Pulmonary artery endothelial cell (primary cell): ENCODE measurements around the gene GAST. TPM values are rescaled to one million over a fixed set of nuclear protein-coding genes. Genes with fewer than 3 reads are reported as not detected.
"Not testable (repeated sequence)": the region's sequence is repeated elsewhere in the genome, so short reads cannot be mapped to it uniquely, and the experiment has no call there.

Source experiments
- DNase-seq: peaks from one replicate; pipeline ENCODE4 v3.0.0-alpha.2; 2011; ENCODE audit warnings: low read depth, low spot score
- total RNA-seq: library from RNA; depleted of rRNA; stranded (reverse); fragments of >200 nt; gene quantifications from 2 replicates; pipeline ENCODE4 v1.2.3, GENCODE V29; 2014

Gene GAST
- total RNA-seq, 1 donor from 2014 or later = not detected

GRCh38 chr17:41683441-41684007 is 28.6 kb upstream of the GAST start:
- no peak for DNase-seq

- DNase-seq = no peak
Observed at GRCh38 chr17:41684035-41684434, 28.1 kb upstream of the GAST start.

- not testable (repeated sequence) for DNase-seq
Observed at GRCh38 chr17:41685753-41686152, 26.4 kb upstream of the GAST start.

- DNase-seq = no peak
Observed at GRCh38 chr17:41686281-41686680, 25.9 kb upstream of the GAST start.

- DNase-seq = no peak
Observed at GRCh38 chr17:41687828-41688640, 24.1 kb upstream of the GAST start.

GRCh38 chr17:41688641-41689496 is 23.3 kb upstream of the GAST start, which contains the start of gene EIF1:
Gene EIF1, plus strand, starts transcription at chr17:41688885. Its CDS starts 154 bp downstream, at chr17:41689039.
- DNase-seq = peak; percentile 97

GRCh38 chr17:41689497-41690299 is 22.4 kb upstream of the GAST start:
- no peak for DNase-seq

- no peak for DNase-seq
Observed at GRCh38 chr17:41690497-41690896, 21.6 kb upstream of the GAST start.

GRCh38 chr17:41691031-41691777 is 20.9 kb upstream of the GAST start:
- no peak for DNase-seq

- DNase-seq = no peak
Observed at GRCh38 chr17:41692722-41693521, 19.2 kb upstream of the GAST start.

GRCh38 chr17:41695134-41695661 is 16.9 kb upstream of the GAST start:
- DNase-seq = no peak

GRCh38 chr17:41695954-41696757 is 16.0 kb upstream of the GAST start:
- DNase-seq = no peak

GRCh38 chr17:41697122-41697962 is 14.8 kb upstream of the GAST start:
- DNase-seq = no peak

- not testable (repeated sequence) for DNase-seq
Observed at GRCh38 chr17:41700843-41701242, 11.3 kb upstream of the GAST start.

GRCh38 chr17:41702712-41703111 is 9.4 kb upstream of the GAST start:
- no peak for DNase-seq

GRCh38 chr17:41705271-41705991 is 6.7 kb upstream of the GAST start:
- DNase-seq = no peak
